Stimulated activated naive B cell treated with anti-CD40 and anti-IgM and Interleukin-4, amounts not matched to agents 10 μg/mL and 1 μg/mL and 100 μg/mL, for 72 hours (primary cell): ENCODE data around the gene ANO9.
"Not testable (repeated sequence)": the region's sequence is repeated elsewhere in the genome, so short reads cannot be mapped to it uniquely, and the experiment has no call there.

ENCODE experiments used
- ATAC-seq, 2 donors: fragments of 150-1000 bp; cut with Tn5 transposase; replicated peaks; 2 replicates each; pipeline ENCODE4 v1.10.0; 2021; ENCODE audit warnings: moderate library complexity in 1 of 2
- DNase-seq: peaks from one replicate; pipeline ENCODE4 v3.0.0; 2021
- H3K27ac Mint-ChIP-seq: one replicate; pipeline ENCODE4 v1.8.0; 2022; ENCODE audit warnings: mild to moderate bottlenecking, mixed read lengths
- H3K27me3 Mint-ChIP-seq, 2 donors: one replicate each; pipeline ENCODE4 v1.8.0; 2022; ENCODE audit warnings: mixed read lengths in 2 of 2
- H3K36me3 Mint-ChIP-seq, 2 donors: one replicate each; pipeline ENCODE4 v1.8.0; 2022; ENCODE audit warnings: mixed read lengths in 2 of 2, mild to moderate bottlenecking in 1 of 2
- H3K4me1 Mint-ChIP-seq, 2 donors: one replicate each; pipeline ENCODE4 v1.8.0; 2022; ENCODE audit warnings: mixed read lengths in 2 of 2, mild to moderate bottlenecking in 1 of 2
- H3K4me3 Mint-ChIP-seq, 2 donors: one replicate each; pipeline ENCODE4 v1.8.0; 2022; ENCODE audit warnings: mild to moderate bottlenecking in 2 of 2, mixed read lengths in 2 of 2, moderate library complexity in 1 of 2
- H3K9me3 Mint-ChIP-seq, 2 donors: one replicate each; pipeline ENCODE4 v1.8.0; 2022; ENCODE audit warnings: mixed read lengths in 2 of 2, mild to moderate bottlenecking in 1 of 2

ANO9 gene

DNA sequence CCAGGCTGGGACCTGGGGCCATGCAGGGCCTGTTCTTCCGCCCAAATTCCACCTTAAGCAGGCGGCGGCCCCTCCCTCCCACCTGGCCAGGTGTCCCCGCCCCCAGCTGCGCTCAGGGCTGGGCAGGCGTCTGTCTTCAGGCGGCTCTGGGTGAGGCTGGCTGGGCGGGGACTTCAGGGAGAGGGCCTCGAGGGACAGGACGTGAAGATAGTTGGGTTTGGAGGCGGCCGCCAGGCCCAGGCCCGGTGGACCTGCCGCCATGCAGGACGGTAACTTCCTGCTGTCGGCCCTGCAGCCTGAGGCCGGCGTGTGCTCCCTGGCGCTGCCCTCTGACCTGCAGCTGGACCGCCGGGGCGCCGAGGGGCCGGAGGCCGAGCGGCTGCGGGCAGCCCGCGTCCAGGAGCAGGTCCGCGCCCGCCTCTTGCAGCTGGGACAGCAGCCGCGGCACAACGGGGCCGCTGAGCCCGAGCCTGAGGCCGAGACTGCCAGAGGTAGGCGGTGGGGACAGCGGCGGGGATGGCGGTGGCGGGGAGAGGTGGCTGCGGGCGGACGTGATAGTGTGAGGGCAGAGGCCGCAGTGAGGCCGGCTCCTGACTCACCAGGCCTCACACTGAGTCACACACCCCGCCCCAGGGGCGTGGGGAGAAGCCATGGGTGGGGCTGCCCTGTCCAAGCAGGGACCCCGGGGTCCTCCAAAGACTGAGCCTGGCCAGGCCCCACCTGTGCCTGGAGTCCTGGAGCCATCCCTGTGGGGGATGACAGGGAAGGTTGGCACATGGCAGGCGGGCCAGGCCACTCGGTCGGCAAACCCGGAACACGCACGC lies 47.6 kb downstream of the ANO9 start, which contains the start of gene PKP3:
Gene PKP3, plus strand, starts transcription at position 176 of the 824 bp plus-strand sequence. Its CDS starts 84 bp downstream, at position 260.
- Mint-ChIP-seq H3K27ac (no peak within 1 kb of the TSS), H3K36me3 (no peaks in the 10 kb centered on the region), H3K4me3 (no peak within 1 kb of the TSS), H3K9me3 (no peaks in the 10 kb centered on the region), H3K4me1 (peaks cover 0 to 11% of the 10 kb centered on the region in 2 donors), H3K27me3 (peaks cover 4 to 5% of the 10 kb centered on the region in 2 donors)
- ATAC-seq (no peak), DNase-seq (no peak)

DNA sequence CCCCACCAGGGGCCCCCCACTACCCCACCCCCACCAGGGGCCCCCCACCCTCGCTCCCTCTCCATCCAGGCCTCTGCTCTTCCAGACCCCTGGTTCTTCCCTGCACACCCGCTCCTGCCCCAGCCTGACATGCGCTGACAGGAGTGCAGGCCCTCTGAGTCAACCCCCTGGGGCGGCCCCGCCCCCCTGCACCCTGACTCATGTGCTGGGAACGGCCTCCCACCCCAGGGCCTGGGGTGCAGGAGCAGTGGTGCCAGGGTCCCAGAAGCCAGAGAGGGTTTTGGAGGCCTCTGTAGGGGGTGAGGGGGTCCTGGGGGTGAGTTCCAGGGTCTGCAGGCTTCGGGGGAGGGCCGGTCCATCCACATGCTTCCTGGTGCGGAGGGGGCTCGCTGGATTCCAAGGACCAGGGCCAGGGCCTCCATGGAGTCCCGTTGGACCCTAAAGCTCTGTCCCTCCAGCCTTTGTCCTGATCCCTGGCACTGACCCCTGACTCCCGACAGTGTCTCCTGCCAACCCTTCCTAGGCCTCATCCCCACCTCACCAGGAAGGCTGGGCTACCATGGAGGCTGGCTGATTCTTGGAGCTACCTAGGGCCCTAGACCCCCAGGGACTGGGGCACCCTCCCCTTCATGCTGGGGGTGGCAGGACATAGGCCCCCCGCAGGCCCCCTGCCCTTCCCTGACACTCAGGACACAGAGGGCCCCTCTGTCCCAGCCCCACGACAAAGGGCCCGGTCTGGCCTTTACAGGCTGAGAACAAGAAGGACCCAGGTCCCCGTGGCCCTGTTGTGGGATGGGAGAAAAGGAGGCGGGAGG lies 48.4 kb downstream of the ANO9 start:
- ATAC-seq (no peak), DNase-seq (no peak)
- Mint-ChIP-seq H3K27me3 (peaks cover 0 to 5% of the 10 kb centered on the region in 2 donors), H3K36me3 (no peaks in the 10 kb centered on the region), H3K4me1 (peaks cover 0 to 7% of the 10 kb centered on the region in 2 donors), H3K4me3 (no peak overlapping the region), H3K9me3 (no peaks in the 10 kb centered on the region), H3K27ac (no peak overlapping the region)

DNA sequence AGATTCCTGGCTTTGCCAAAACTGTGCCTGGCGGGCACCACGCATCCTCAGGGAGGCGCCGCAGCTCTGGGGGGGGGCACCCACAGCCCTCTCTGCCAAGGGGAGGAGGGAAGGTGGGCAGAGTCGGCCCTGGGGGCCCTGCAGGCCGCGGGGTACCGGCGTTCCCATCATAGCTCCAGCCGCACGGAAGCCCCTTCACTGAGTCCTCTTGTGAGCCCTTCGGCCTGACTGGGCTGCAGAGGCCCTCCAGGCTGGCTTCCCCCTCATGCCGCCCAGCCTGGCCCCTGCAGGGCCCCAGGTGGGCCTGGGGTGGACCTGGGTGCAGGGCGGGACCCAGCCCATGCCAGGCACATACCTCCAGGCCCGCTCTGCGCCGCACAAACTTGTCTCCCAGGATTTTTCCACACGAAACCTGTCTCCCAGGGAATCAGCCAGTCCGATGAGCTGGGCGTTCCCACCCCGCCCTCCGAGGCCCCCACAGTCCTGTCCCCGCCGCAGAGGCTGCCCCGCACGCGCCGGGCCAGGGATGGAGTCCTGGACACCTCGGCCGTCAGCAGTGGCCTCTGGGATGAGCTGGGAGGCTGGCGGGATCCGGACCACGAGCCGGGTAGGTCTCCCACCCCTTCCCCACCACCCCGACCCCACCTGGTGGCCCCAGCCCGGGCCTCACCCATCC lies 49.6 kb downstream of the ANO9 start:
- no peak for ATAC-seq
- no peak for DNase-seq
- Mint-ChIP-seq H3K9me3 (peaks cover under 1 to 1% of the 10 kb centered on the region in 2 donors), H3K4me3 (no peak overlapping the region), H3K27me3 (peaks cover 0 to 5% of the 10 kb centered on the region in 2 donors), H3K27ac (no peak overlapping the region), H3K4me1 (peaks cover 0 to 7% of the 10 kb centered on the region in 2 donors), H3K36me3 (peaks cover under 1 to 3% of the 10 kb centered on the region in 2 donors)

DNA sequence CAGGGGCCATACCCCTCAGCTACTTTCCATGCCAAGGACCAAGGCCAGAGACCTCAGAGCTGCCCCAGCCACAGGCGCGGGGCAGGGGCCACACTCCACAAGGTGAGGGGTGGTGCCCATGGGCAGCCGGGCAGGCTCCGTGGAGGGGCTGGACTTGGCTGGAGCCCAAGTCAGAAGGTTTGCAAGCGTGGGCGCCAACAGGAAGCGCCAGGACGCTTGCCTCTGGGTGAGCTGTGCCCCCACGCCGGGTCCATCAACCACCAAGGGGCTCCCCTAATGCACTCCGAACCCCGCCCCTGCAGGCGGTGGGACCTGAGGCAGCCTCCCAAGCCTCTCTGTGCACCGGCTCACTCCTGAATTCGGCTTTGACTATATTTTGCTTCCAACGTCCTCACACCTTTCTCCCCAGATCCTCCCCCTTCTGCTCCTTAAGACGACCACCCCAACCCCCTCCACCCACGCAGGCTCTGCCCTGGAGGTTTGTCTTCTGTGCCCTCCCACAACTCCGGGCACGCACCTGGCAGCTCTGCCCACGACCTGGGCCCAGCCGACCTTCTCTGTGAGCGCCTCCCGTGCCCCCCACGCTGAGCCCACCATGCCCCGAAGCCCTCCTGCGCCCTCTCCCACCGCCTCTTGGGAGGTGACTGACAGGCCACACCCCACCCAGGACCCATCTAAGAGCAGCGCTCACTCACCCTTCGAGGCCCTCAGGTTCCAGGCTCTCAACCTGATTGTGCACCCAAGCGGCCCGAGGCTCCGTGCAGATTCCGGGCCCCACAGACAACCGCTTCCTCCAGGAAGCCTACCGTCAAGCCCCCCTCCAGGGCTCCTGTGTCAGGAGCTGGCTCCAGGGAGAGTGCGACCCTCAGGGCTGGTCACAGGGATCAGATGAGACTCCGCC lies 50.4 kb downstream of the ANO9 start:
- DNase-seq = no peak
- peaks cover 0 to 5% of the 10 kb centered on the region in 2 donors for H3K27me3 Mint-ChIP-seq
- peaks cover 4 to 8% of the 10 kb centered on the region in 2 donors for H3K36me3 Mint-ChIP-seq
- no peak overlapping the region for H3K4me3 Mint-ChIP-seq
- H3K27ac Mint-ChIP-seq = no peak overlapping the region
- no peak for ATAC-seq
- peaks cover 0 to 6% of the 10 kb centered on the region in 2 donors for H3K4me1 Mint-ChIP-seq
- H3K9me3 Mint-ChIP-seq = peaks cover 8% of the 10 kb centered on the region in 2 donors

DNA sequence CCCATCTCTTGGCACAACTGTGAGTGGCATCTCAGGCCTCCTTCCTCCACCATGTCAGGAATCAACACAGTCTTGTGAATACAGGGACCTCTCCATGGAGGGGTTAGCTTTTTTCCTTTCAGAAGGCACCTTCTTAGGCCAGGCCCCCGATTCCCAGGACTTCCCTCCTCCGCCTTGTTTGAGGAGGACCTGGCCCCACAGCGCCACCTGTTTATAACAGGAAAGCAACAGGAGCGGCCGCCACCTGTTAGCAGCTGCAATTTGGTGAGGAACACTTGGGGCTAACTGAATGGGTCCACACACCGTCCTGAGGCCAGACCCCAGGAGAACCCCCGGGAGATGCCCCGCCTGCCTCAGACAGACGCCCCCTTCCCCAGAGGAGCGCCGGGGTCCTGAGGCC lies 51.6 kb downstream of the ANO9 start:
- Mint-ChIP-seq H3K9me3 (peaks cover 8% of the 10 kb centered on the region in 2 donors), H3K27me3 (peaks cover 0 to 5% of the 10 kb centered on the region in 2 donors), H3K4me3 (no peak overlapping the region), H3K27ac (no peak overlapping the region), H3K4me1 (peaks cover 0 to 2% of the 10 kb centered on the region in 2 donors), H3K36me3 (peaks cover 4 to 8% of the 10 kb centered on the region in 2 donors)
- no peak for ATAC-seq
- no peak for DNase-seq

DNA sequence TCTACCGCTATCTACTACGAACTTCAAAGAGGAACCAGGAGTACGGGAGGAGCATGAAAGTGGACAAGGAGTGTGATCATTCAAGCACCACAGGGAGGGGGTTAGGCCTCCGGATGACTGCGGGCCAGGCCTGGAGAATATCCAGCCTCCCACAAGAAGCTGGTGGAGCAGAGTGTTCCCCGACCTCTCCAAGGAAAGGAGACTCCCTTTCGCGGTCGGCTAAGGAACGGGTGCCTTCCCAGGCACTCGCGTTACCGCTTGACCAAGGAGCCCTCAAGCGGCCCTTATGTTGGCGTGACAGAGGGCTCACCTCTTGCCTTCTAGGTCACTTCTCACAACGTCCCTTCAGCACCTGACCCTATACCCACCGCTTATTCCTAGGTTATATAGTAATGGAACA lies 52.4 kb downstream of the ANO9 start:
- not testable (repeated sequence) for H3K27me3 Mint-ChIP-seq, H3K36me3 Mint-ChIP-seq, H3K9me3 Mint-ChIP-seq, H3K27ac Mint-ChIP-seq, ATAC-seq, H3K4me3 Mint-ChIP-seq, DNase-seq, H3K4me1 Mint-ChIP-seq

DNA sequence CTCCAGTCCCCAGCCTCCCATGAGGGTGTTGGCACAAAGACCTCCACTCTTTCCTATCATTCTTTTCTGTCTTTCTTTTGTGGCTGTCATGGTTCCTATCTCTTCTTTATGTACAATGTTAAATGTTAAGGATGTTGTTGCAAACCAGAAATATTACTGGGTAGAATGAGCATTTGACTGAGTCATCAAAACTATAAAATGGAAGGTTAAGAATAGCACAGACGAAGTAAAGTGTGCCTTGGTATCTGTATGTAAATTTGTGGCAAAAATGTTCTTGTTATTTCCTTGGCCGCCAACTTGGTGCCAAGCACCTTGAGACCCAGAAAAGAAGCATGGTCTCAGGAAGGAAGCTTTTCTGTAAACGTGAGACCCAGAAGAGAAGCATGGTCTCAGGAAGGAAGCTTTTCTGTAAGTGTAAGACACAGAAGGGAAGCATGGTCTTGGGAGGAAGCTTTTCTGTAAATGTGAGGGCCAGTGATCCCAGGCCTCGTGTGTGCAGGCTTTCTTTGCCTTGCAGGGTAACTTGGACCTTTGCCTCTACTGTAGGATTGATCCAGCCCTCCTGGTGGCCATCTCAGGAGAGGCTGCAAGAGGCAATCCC lies 54.5 kb downstream of the ANO9 start:
- DNase-seq (no peak), ATAC-seq (no peak)
- Mint-ChIP-seq H3K27me3 (peaks cover 8 to 17% of the 10 kb centered on the region in 2 donors), H3K4me1 (peaks cover under 1 to 2% of the 10 kb centered on the region in 2 donors), H3K36me3 (peaks cover 4 to 12% of the 10 kb centered on the region in 2 donors), H3K27ac (no peak overlapping the region), H3K4me3 (no peak overlapping the region), H3K9me3 (peaks cover 8% of the 10 kb centered on the region in 2 donors)

DNA sequence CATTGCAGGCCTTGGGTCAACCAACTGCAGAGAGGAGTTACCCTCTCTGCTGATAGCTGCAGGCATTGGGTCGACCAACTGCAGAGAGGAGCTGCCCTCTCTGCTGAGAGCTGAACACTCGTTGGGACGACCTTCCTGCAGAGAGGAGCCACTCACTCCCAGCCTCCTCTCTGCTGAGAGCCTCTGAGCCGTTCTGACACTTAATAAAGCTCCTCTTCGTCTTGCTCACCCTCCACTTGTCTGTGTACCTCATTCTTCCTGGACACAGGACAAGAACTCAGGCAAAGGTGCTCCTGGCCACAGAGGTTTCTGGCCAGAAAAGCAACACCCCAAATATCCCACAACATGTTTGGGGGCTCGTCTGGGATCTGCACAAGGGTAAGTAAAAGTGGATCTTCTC lies 55.3 kb downstream of the ANO9 start:
- peaks cover 12 to 22% of the 10 kb centered on the region in 2 donors for H3K27me3 Mint-ChIP-seq
- H3K4me3 Mint-ChIP-seq = no peak overlapping the region
- H3K4me1 Mint-ChIP-seq = peaks cover 5 to 6% of the 10 kb centered on the region in 2 donors

DNA sequence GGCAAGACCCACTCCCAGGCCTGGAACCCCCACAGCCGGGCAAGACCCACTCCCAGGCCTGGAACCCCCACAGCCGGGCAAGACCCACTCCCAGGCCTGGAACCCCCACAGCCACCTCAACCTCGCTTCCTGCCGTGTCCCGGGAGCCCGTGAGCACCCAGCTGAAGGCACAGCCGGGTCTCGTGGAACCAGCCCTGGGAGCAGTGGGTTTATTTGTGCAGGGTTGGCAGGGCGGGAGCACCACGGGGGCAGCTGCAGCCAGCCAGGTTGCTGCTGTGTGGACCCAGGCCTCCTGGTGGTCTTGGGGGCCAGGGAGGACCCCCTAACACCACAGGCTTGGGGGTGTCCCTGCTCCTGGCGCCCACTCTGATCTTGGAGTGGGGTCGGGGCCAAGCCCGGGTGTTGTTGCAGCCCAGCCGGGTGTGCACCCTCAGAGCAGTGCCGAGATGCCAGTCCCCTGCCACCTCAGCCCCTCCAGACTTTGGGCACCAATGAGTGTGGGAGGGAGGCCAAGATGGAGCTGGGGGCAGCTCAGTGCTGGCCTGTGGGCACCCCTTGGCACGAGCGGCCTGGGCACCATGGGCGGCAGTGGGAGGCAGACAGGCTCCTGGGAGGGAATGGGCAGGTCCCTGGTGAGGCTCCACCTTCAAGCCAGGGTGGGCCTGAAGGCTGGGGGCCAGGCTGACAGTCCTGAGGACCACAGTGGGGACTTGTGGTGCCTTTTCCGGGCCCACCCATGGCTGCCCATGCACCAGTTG lies 56.0 kb downstream of the ANO9 start:
- peaks cover 6 to 12% of the 10 kb centered on the region in 2 donors for H3K36me3 Mint-ChIP-seq
- no peak for DNase-seq
- H3K27me3 Mint-ChIP-seq = peaks cover 15 to 22% of the 10 kb centered on the region in 2 donors
- no peak overlapping the region for H3K4me3 Mint-ChIP-seq
- H3K9me3 Mint-ChIP-seq = peaks cover 8% of the 10 kb centered on the region in 2 donors
- no peak for ATAC-seq
- peaks cover 5 to 6% of the 10 kb centered on the region in 2 donors for H3K4me1 Mint-ChIP-seq
- peak overlapping the region; percentile 51 for H3K27ac Mint-ChIP-seq

More for the DNA sequence above, 55.3 kb downstream of the ANO9 start:
- ATAC-seq (no peak), DNase-seq (no peak)
- peaks cover 8% of the 10 kb centered on the region in 2 donors for H3K9me3 Mint-ChIP-seq
- peaks cover 4 to 12% of the 10 kb centered on the region in 2 donors for H3K36me3 Mint-ChIP-seq
- no peak overlapping the region for H3K27ac Mint-ChIP-seq

DNA sequence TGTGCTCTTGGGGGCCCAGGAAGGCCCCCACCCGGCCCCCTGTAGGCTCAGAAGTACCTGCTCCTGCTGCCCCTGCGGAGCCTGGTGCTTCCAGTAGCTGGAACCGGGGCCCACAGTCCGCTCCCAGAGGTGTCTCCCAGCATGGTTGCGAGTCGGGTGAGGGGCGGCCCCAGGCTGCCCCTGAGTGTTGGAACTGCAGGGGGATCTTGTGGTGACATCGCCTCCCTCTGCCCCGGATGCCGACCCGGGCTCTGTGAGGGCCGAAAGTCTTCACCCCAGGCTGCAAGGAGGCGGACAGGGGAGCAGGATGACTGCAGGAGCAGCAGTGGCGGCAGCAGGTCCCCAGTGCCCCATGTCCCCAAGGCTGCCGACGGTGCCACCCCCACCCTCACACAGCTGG lies 57.3 kb downstream of the ANO9 start:
- Mint-ChIP-seq H3K36me3 (peaks cover 6 to 12% of the 10 kb centered on the region in 2 donors), H3K27ac (no peak overlapping the region), H3K9me3 (peaks cover 8% of the 10 kb centered on the region in 2 donors), H3K4me3 (no peak overlapping the region), H3K27me3 (peaks cover 16 to 22% of the 10 kb centered on the region in 2 donors), H3K4me1 (peaks cover 5 to 6% of the 10 kb centered on the region in 2 donors)
- DNase-seq = no peak
- ATAC-seq = no peak

DNA sequence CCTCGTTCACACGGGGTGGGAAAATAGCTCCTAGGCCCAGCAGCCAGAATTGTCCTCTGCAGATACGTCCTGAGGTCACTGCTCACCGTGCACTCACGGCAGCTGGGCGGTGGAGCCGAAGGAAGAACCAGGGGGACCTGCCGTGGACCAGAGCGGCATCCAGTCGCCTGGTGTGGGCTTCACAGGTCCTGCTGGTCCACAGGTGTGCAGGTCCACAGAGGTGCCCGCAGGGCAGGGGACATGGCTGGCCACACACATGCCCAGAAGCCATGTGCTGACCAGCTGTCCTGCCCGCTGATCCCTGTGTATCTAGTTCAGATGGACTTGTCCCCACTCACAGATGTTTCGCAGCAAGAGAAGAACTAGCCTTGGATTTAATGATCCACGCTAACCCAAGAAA lies 58.4 kb downstream of the ANO9 start:
- no peak for DNase-seq
- no peak overlapping the region for H3K4me3 Mint-ChIP-seq
- H3K4me1 Mint-ChIP-seq = peaks cover 5 to 6% of the 10 kb centered on the region in 2 donors
- H3K36me3 Mint-ChIP-seq = peaks cover 6 to 12% of the 10 kb centered on the region in 2 donors
- peaks cover 23 to 32% of the 10 kb centered on the region in 2 donors for H3K27me3 Mint-ChIP-seq
- H3K27ac Mint-ChIP-seq = no peak overlapping the region
- no peak for ATAC-seq
- H3K9me3 Mint-ChIP-seq = peaks cover 8% of the 10 kb centered on the region in 2 donors

DNA sequence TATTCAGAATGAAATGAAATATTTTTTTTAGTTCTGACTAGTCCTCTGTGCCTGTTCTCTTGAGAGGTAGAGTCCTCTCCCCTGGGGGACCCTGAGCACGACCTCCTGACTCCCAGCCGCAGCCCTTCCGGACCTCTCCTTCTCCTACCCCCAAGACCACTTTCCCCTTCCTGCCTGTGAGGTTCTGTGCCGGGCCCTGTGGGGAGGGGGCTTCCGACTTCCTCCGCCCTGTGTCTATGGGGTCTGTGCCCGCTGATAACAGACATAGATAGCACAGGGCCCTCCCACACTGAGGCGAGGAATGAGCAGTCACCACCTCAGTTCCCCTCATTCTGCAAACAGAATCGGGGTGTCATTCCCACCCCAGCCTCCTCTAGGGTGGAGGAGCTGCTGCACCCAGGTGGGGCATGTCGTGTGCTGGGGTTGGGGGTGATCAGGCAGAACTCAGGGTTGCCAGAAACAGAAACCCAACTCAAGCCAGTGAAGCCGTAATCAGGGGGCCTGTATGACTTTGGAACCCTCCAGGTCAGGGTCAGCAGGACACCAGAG lies 59.7 kb downstream of the ANO9 start:
- ATAC-seq = no peak
- H3K4me3 Mint-ChIP-seq = no peak overlapping the region
- peaks cover 2 to 10% of the 10 kb centered on the region in 2 donors for H3K36me3 Mint-ChIP-seq

More for the DNA sequence above, 59.7 kb downstream of the ANO9 start:
- H3K9me3 Mint-ChIP-seq = peaks cover 6 to 7% of the 10 kb centered on the region in 2 donors
- peaks cover 30 to 41% of the 10 kb centered on the region in 2 donors for H3K27me3 Mint-ChIP-seq
- peaks cover 2 to 6% of the 10 kb centered on the region in 2 donors for H3K4me1 Mint-ChIP-seq
- no peak overlapping the region for H3K27ac Mint-ChIP-seq
- DNase-seq = no peak
